ENCODE data around the gene TMEM178A.
A peak's percentile ranks its signal among the peaks of the same experiment; 100 is the strongest.
"Not testable (repeated sequence)": the region's sequence is repeated elsewhere in the genome, so short reads cannot be mapped to it uniquely, and the experiment has no call there.

TMEM178A gene

GRCh38 chr2:39665811-39666490 is at the start of gene TMEM178A:
Gene TMEM178A (plus strand): TSS chr2:39665917. CDS start chr2:39665975, 58 bp downstream.
- DNase-seq (ENCODE audit: insufficient read length, low spot score) (no peak), FAIRE-seq (no peak)
- TF ChIP-seq POLR2A (IDR thresholded peaks at IDR 0.05; ENCODE audit: low read depth, low read length): no peak

- FAIRE-seq (no peak), DNase-seq (ENCODE audit: insufficient read length, low spot score) (no peak)
These were observed 47.5 kb upstream of the TMEM178A start for GRCh38 chr2:39618236-39618635.

GRCh38 chr2:39618736-39619135 is 47.0 kb upstream of the TMEM178A start:
- DNase-seq (ENCODE audit: insufficient read length, low spot score) (no peak), FAIRE-seq (no peak)
- no peak for TF ChIP-seq POLR2A (IDR thresholded peaks at IDR 0.05; ENCODE audit: low read depth, low read length)

More at GRCh38 chr2:39618236-39618635, 47.5 kb upstream of the TMEM178A start:
- TF ChIP-seq POLR2A (IDR thresholded peaks at IDR 0.05; ENCODE audit: low read depth, low read length): no peak

GRCh38 chr2:39620067-39620466 is 45.6 kb upstream of the TMEM178A start:
- TF ChIP-seq POLR2A (IDR thresholded peaks at IDR 0.05; ENCODE audit: low read depth, low read length): no peak
- FAIRE-seq: peak; percentile 96
- DNase-seq (ENCODE audit: insufficient read length, low spot score): peak; percentile 35

- TF ChIP-seq POLR2A (IDR thresholded peaks at IDR 0.05; ENCODE audit: low read depth, low read length): no peak
- FAIRE-seq (no peak), DNase-seq (ENCODE audit: insufficient read length, low spot score) (no peak)
These were observed 44.1 kb upstream of the TMEM178A start for GRCh38 chr2:39621596-39621995.

- FAIRE-seq (no peak), DNase-seq (ENCODE audit: insufficient read length, low spot score) (no peak)
- no peak for TF ChIP-seq POLR2A (IDR thresholded peaks at IDR 0.05; ENCODE audit: low read depth, low read length)
These were observed 42.9 kb upstream of the TMEM178A start for GRCh38 chr2:39622860-39623259.

GRCh38 chr2:39623917-39624316 is 41.8 kb upstream of the TMEM178A start:
- no peak for DNase-seq (ENCODE audit: insufficient read length, low spot score)
- no peak for FAIRE-seq
- TF ChIP-seq POLR2A (IDR thresholded peaks at IDR 0.05; ENCODE audit: low read depth, low read length): no peak

- TF ChIP-seq POLR2A (IDR thresholded peaks at IDR 0.05; ENCODE audit: low read depth, low read length): no peak
- FAIRE-seq (no peak), DNase-seq (ENCODE audit: insufficient read length, low spot score) (no peak)
These were observed 40.4 kb upstream of the TMEM178A start for GRCh38 chr2:39625193-39625926.

- TF ChIP-seq POLR2A (IDR thresholded peaks at IDR 0.05; ENCODE audit: low read depth, low read length): no peak
- DNase-seq (ENCODE audit: insufficient read length, low spot score): no peak
- no peak for FAIRE-seq
These were observed 39.8 kb upstream of the TMEM178A start for GRCh38 chr2:39625927-39626270.

- not testable (repeated sequence) for FAIRE-seq; DNase-seq (ENCODE audit: insufficient read length, low spot score)
These were observed 37.4 kb upstream of the TMEM178A start for GRCh38 chr2:39628346-39628745.

- no peak for FAIRE-seq
- TF ChIP-seq POLR2A (IDR thresholded peaks at IDR 0.05; ENCODE audit: low read depth, low read length): no peak
- no peak for DNase-seq (ENCODE audit: insufficient read length, low spot score)
These were observed 36.1 kb upstream of the TMEM178A start for GRCh38 chr2:39629646-39630045.

- no peak for TF ChIP-seq POLR2A (IDR thresholded peaks at IDR 0.05; ENCODE audit: low read depth, low read length)
- FAIRE-seq (no peak), DNase-seq (ENCODE audit: insufficient read length, low spot score) (no peak)
These were observed 34.5 kb upstream of the TMEM178A start for GRCh38 chr2:39631256-39631655.

GRCh38 chr2:39631718-39632117 is 34.0 kb upstream of the TMEM178A start:
- no peak for TF ChIP-seq POLR2A (IDR thresholded peaks at IDR 0.05; ENCODE audit: low read depth, low read length)
- DNase-seq (ENCODE audit: insufficient read length, low spot score): peak; percentile 58
- peak; percentile 96 for FAIRE-seq

GRCh38 chr2:39632876-39633275 is 32.8 kb upstream of the TMEM178A start:
- no peak for TF ChIP-seq POLR2A (IDR thresholded peaks at IDR 0.05; ENCODE audit: low read depth, low read length)
- DNase-seq (ENCODE audit: insufficient read length, low spot score): no peak
- FAIRE-seq: no peak

- DNase-seq (ENCODE audit: insufficient read length, low spot score) (no peak), FAIRE-seq (no peak)
- no peak for TF ChIP-seq POLR2A (IDR thresholded peaks at IDR 0.05; ENCODE audit: low read depth, low read length)
These were observed 29.4 kb upstream of the TMEM178A start for GRCh38 chr2:39636306-39636705.

Measured in H54 (cell line).